Coronary artery (tissue), 2 donors: ENCODE data around the gene LINC00632.

Source experiments
- DNase-seq: peaks from one replicate; pipeline ENCODE4 v3.0.0-alpha.2; 2017; ENCODE audit warnings: low spot score
- H3K27ac ChIP-seq, 2 donors: fragments of 200-600 bp; sonication (generic); one replicate each; pipeline ENCODE4 v1.5.1; 2016 to 2019
- H3K4me3 ChIP-seq: fragments of 200-600 bp; sonication (generic); 2 replicates; pipeline ENCODE4 v1.5.1; 2016; ENCODE audit warnings: mild to moderate bottlenecking, moderate library complexity
- CTCF ChIP-seq: fragments of 200-600 bp; sonication (generic); IDR thresholded peaks from one replicate; pipeline ENCODE4 v1.5.1; 2019; ENCODE audit warnings: antibody characterized with exemption

Gene LINC00632

GRCh38 chrX:140799216-140799615 lies 89.7 kb downstream of the LINC00632 start:
- DNase-seq, result no peak
- no peak overlapping the region for H3K4me3 ChIP-seq
- H3K27ac ChIP-seq, result no peak overlapping the region
- no peak for TF ChIP-seq CTCF

GRCh38 chrX:140804292-140804691 lies 94.7 kb downstream of the LINC00632 start:
- Histone ChIP-seq H3K27ac (no peak overlapping the region), H3K4me3 (no peak overlapping the region)
- no peak for TF ChIP-seq CTCF
- no peak for DNase-seq

GRCh38 chrX:140815868-140816267 lies 106.3 kb downstream of the LINC00632 start:
- DNase-seq, result no peak
- Histone ChIP-seq H3K4me3 (no peak overlapping the region), H3K27ac (no peak overlapping the region)
- no peak for TF ChIP-seq CTCF

- peak; percentile 39 for TF ChIP-seq CTCF
- no peak overlapping the region for H3K27ac ChIP-seq
- H3K4me3 ChIP-seq, result no peak overlapping the region
- no peak for DNase-seq
These were observed 108.4 kb downstream of the LINC00632 start for GRCh38 chrX:140817943-140818342.

GRCh38 chrX:140821280-140821679 lies 111.7 kb downstream of the LINC00632 start:
- TF ChIP-seq CTCF, result no peak
- Histone ChIP-seq H3K27ac (no peak overlapping the region), H3K4me3 (no peak overlapping the region)
- DNase-seq, result no peak

- Histone ChIP-seq H3K4me3 (no peak overlapping the region), H3K27ac (no peak overlapping the region)
- DNase-seq, result no peak
- no peak for TF ChIP-seq CTCF
These were observed 112.6 kb downstream of the LINC00632 start for GRCh38 chrX:140822184-140822583.

- Histone ChIP-seq H3K27ac (no peak overlapping the region), H3K4me3 (no peak overlapping the region)
- DNase-seq, result no peak
- no peak for TF ChIP-seq CTCF
These were observed 113.3 kb downstream of the LINC00632 start for GRCh38 chrX:140822861-140823260.
